ENCODE results near the gene FKBP2.

The FKBP2 gene

GRCh38 chr11:64219755-64220154 is 21.1 kb upstream of the FKBP2 start:
- no peak for DNase-seq

DNA sequence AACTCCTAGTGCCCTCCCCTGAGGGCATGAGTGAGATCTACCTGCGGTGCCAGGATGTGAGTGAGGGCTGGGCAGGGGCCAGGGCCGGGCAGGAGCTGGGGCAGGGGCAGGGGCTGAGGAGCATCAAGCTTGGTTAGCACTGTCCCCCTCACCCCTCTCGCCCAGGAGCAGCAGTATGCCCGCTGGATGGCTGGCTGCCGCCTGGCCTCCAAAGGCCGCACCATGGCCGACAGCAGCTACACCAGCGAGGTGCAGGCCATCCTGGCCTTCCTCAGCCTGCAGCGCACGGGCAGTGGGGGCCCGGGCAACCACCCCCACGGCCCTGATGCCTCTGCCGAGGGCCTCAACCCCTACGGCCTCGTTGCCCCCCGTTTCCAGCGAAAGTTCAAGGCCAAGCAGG is 20.6 kb upstream of the FKBP2 start:
- no peak for DNase-seq

DNA sequence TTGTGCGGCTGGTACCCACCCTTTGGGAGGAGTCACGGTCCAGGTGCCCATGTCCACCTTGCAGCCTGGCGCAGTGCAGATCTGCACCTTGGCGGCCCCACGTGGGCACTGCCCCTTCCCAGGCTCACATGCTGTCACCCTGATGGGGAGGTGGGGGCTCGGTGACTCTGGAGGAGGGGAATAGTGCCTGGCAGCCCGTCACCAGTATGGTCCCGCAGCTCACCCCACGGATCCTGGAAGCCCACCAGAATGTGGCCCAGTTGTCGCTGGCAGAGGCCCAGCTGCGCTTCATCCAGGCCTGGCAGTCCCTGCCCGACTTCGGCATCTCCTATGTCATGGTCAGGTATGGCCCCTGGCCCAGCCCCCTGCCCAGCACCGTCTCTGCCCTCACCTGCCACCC is 20.1 kb upstream of the FKBP2 start:
- no peak for DNase-seq

GRCh38 chr11:64222651-64223000 is 18.3 kb upstream of the FKBP2 start:
- no peak for DNase-seq

DNA sequence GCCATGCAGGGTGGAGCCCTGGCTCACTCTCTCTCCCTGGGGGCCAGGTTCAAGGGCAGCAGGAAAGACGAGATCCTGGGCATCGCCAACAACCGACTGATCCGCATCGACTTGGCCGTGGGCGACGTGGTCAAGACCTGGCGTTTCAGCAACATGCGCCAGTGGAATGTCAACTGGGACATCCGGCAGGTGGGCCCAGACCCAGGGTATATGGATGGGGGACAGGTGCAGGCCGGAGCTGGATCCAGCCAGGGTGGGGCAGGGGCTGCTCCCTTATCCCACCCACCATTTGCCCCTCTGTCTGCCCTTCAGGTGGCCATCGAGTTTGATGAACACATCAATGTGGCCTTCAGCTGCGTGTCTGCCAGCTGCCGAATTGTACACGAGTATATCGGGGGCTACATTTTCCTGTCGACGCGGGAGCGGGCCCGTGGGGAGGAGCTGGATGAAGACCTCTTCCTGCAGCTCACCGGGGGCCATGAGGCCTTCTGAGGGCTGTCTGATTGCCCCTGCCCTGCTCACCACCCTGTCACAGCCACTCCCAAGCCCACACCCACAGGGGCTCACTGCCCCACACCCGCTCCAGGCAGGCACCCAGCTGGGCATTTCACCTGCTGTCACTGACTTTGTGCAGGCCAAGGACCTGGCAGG is 17.8 kb upstream of the FKBP2 start:
- no peak for DNase-seq

DNA sequence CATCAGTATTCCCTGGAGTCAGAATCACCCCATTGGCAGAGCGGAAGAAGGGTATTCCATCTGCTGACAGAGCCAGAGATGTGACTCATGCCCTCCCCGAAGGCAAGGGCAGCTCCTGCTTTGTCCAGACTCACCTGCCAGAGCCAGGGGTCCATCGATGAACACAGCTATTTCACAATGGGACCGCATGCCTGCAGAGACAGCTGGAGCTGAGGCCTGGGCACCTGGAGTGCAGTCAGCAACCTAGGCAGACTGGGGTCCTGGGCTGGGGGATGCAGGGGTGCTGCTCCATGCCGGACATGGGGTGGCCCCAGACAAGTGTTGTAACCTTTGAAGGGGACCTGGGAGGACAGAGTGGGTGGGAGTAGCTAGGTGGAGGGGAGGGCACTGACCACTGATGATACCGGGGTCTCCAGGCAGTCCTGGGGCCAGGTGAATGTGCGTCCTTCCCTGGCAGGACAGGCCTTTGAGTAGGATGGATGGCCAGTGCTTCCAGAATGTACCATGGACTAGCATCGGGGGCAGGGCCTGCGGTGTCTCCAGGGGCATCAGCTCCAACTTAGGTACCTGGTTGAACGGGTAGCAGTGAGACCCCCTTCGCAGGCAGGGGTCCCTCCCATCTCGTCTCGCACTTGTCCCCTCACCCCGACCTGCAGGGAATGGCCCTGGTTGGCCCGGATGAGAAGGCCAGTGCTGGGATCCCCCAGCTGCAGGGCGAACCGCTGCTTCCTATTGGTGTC is 16.6 kb upstream of the FKBP2 start:
- DNase-seq = no peak

DNA sequence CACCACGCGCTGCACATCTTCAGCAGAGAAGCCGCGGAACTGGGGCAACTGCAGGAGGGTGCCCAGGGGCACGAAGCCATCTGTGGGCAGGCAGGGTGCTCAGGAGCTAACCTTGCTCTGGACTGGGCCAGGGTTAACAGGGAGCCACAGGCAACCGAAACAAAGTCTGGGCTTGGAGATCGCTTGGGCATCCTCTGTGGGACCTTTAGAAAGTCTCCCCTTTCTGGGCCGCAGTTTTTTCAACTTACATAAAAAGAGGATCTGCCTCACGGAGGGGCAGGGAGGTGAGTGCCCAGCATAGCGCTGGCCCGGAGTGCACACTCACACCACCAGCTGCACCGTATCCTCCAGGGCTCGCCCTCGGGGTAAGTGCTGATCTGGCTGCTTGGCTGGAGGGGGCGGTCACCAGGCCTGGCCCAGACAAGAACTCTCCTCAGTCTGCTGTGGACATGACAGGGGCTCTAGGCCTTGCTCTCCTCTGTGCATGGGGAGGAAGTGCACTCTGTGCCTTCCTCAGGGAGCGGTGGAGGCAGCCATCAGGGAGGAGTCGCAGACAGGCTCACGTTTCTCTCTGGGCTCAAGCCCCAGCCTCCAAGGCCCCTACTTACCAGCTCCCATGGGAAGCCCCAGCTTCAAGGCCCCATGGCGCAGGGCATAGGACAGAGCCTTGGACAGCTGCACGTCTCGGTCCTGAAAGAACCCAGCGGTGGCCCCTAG is 15.8 kb upstream of the FKBP2 start:
- DNase-seq = no peak

- peak; percentile 89 for DNase-seq
Observed at GRCh38 chr11:64225608-64226506, 15.0 kb upstream of the FKBP2 start, which contains the start of the genes NUDT22 and TRPT1. TSS of gene NUDT22 (plus strand) at chr11:64226274. CDS start at chr11:64226653, 379 bp downstream. TSS of gene TRPT1 (minus strand) at chr11:64226186. CDS start at chr11:64225860, 326 bp downstream.

DNA sequence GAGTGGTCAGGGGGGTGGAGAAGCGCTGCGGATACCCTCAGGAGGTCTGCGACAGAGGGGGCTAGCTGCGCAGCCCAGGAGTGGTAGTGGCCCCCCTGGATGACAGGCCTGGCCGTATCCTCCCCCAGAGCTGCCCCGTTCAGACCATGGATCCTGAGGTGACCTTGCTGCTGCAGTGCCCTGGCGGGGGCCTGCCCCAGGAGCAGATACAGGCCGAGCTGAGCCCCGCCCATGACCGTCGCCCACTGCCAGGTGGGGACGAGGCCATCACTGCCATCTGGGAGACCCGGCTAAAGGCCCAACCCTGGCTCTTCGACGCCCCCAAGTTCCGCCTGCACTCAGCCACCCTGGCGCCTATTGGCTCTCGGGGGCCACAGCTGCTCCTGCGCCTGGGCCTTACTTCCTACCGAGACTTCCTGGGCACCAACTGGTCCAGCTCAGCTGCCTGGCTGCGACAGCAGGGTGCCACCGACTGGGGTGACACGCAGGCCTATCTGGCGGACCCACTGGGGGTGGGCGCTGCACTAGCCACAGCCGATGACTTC is 14.3 kb upstream of the FKBP2 start:
- peak; percentile 75 for DNase-seq

DNA sequence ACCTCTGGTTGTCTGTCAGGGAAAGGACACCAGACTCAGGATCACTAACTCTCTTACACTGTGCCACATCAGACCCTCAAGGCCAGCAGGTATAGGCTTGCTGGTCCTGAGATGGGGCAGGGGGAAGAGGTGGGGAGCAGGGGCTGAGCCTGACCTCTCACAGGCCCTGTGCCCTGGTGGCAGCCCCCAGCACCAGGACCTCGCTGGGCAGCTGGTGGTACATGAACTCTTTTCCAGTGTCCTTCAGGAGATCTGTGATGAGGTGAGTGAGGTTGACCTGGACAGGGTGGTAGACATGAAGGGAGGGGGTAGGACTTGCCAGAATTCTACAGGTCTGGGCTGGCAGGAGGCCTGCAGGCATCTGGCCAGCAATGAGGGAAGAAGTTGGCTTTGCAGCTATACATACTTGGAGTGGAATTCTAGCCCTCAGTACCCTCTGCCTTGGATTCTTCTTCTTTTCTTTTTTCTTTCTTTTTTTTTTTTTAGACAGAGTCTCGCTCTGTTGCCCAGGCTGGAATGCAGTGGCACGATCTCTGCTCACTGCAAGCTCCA is 13.4 kb upstream of the FKBP2 start:
- DNase-seq = no peak

GRCh38 chr11:64229090-64229743 is 11.7 kb upstream of the FKBP2 start:
- no peak for DNase-seq

- no peak for DNase-seq
Observed at GRCh38 chr11:64229744-64230170, 11.1 kb upstream of the FKBP2 start.

DNA sequence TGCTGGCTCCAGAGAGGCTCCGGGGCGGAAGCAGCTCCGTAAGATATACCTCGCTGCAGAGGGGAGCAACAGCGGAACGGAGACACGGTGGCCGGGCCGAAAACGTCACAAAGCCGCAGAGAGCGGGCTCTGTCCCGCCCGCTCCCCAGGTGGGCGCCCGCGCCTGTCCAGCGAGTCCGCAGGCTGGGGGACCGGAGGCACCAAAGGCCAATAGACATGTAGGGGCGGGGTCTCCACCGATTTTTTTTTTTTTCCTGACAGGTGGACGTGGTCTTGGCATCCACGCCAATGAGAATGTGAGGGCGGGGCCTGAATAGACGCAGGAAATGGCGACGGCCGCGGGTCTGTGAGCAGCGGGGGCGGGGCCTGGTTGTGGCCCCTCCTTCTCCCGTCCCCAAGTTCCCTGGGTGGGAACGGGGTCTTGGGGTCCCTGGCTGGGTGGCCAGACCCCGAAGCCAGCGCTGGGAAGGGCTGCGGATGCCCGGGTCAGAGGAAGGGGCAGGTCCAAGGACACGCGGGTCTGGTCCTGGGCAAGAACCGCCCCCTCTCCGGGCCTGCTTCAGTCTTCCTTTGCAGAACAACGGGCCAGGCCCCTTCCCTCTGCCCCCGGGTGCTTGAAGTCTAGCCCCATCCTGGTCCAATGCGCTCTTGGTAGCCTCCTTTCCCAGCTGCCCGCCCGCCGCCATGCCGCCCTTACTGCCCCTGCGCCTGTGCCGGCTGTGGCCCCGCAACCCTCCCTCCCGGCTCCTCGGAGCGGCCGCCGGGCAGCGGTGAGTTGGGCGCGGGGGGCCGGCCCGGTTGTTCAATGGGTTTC is 10.5 kb upstream of the FKBP2 start, which contains the start of gene DNAJC4:
Gene DNAJC4 (plus strand): TSS at position 378 of the 814 bp plus-strand sequence. CDS start 307 bp downstream, at position 685.
- peak; percentile 92 for DNase-seq

GRCh38 chr11:64230985-64231365 is 9.9 kb upstream of the FKBP2 start:
- DNase-seq = no peak

DNA sequence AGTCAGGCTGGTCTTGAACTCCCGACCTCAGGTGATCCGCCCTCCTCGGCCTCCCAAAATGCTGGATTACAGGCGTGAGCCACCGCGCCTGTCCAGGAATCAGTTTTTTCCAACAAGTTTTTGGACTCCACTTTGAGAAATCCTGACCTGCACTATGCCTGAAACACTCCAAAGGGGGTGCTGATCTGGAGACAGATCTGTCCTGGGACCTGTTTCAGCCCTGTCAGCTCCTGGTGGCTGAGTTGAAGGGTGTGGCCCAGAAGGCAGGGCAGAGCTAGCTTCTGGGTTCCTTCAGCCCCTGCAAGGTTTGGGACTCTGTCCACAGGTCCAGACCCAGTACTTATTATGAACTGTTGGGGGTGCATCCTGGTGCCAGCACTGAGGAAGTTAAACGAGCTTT is 9.3 kb upstream of the FKBP2 start:
- DNase-seq = no peak

- no peak for DNase-seq
Observed at GRCh38 chr11:64232182-64232966, 8.5 kb upstream of the FKBP2 start.

DNA sequence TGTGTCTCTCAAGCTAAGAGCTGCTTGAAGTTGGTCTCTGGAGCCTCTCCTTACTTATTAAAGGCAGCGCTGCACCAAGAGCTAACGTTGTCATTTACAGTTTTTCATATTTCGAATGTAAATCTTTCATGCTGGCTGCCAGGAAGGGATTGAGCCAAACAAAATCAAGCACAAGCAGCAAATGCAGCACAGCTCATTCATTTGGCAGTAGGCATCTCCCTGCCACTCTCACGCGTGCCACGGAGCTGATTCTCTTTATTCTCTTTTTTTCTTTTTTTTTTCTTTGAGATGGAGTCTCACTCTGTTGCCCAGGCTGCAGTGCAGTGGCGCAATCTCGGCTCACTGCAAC is 8.0 kb upstream of the FKBP2 start:
- no peak for DNase-seq

DNA sequence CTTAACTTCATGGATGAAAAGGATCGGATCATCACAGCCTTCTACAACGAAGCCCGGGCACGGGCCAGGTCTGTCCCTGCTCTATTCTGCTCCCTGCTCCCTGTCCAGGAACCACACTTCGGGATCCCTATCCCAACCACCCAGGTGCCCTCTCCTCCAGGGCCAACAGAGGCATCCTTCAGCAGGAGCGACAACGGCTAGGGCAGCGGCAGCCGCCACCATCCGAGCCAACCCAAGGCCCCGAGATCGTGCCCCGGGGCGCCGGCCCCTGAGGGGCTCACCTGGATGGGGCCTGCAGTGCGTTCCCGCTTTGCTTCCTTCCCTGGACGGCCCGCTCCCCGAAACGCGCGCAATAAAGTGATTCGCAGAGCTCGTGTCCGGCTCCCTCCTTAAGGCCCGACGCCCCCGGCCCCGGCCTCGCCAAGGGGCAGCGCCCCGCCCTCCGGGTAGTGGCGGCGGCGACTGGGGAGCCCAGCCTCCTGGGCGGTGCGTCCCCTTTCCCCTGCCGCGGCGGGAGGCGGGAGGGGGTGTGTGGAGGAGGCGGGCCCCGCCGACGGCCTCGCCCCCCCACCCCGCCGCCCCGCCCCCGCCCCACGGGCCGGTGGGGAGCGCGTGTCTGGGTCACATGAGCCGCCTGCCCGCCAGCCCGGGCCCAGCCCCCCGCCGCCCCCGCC is 6.8 kb upstream of the FKBP2 start, which contains the start of gene VEGFB:
Gene VEGFB (plus strand): TSS at position 672 of the 674 bp plus-strand sequence. CDS start 250 bp downstream, outside the sequence.
- DNase-seq = peak; percentile 82

Measured in CD4-positive, alpha-beta T cell treated with Interleukin-21 for 1 hour (primary cell).